SHP77 (cell line): ENCODE measurements around the gene SPINK14.
A peak's percentile ranks its signal among the peaks of the same experiment; 100 is the strongest.

ENCODE experiments used
- DNase-seq, 2 experiments: peaks; one replicate each; lab custom pipeline; 2025; lab: John Stamatoyannopoulos, UW

SPINK14 gene, protein sequence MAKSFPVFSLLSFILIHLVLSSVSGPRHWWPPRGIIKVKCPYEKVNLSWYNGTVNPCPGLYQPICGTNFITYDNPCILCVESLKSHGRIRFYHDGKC

DNA sequence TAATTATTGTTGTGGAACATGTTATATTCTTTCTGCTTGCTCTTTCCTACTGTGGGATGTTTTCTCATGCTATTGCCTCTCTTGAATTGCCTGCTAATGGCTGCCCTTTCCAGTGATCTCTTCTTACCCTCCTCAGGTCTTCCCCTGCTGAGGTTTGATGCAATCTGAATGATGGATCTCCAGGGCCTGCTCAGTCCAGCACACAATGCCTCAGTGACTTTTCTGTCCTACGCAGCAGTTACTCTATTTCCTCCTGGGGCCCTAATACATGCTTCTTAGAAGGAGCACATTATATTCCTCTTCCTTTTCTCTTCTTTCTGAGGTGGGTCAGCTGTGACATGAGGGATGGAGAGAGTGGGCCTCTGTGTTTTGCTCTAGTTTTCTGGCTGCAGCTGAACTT is at the start of gene SPINK14:
TSS of gene SPINK14 (plus strand) at position 301 of the 400 bp plus-strand sequence. CDS start 1,187 bp downstream, outside the sequence.
- no peak for DNase-seq

DNA sequence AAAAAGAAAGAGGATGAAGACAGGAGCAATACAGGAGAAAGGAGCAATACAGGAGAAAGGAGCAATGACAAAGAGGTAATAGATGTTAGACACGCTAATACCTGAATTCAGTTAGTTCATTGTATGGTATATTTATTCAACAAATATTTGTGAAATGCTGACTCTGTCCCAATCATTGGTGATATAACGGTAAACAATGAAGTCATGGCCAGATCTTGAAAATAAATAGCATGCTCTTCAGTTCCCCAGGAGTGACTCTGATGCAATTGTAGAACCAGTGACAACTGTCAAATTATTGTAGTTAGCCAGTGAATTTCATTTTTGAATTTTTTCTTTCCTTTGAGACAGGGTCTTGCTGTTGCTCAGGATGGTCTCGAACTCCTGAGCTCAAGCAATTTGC is 48.0 kb upstream of the SPINK14 start:
- no peak for DNase-seq

DNA sequence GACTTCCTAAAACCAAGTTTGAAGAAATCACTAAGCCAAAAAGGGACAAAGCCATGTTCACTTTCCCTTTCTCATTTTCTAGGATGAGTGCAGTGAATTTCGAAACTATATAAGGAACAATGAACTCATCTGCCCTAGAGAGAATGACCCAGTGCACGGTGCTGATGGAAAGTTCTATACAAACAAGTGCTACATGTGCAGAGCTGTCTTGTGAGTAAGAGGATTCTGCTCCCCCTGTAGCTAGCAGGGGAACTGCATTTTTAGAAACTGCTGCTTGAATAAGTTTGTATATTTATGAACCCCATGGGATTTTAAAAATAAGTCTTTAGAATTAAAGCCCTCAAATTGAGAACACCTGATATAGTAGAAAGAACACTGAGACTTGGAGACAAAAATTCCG is 42.7 kb upstream of the SPINK14 start:
- no peak for DNase-seq

DNA sequence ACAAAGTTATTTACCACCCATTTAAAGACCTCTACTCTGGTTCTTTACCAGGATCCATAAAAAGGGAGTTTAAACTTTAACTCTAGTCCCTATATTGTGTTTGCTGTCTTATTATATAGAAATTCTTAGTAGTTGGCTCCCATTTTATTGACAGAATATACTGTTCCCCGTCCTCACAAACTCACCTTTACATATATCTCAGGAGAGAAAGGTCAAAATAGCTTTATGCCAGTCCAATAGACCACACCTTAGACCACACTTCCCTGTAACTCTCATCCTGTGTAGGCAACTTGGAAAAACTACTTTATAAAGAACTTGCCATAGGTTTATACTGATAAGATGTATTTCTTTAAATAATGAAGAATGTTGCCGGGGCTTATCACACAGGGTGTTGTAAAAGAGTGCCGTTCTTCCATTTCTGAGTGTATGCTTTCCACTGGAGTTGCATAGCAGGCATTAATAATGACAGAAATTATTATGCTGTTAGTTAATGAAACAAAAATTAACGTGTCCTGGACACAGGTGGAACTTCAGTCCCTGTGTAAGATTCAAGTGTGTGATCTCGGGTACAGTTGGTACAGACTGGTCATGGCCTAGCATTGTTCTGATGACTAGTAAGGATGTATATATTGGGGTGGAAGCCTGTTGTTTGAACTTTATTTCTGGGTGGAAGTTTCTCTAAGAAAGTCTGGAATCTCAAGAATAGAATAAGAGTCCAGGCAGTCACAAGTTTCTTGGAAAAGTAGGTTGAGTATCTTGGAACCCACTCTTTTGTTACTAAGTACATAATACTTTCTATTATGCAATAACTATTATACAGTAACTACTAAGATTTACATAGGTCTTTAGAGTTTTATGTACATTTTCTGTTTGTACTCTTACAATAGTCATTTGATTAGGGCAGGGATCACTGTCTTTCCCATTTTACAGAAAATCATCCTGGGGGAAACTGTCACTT is 33.0 kb upstream of the SPINK14 start:
- no peak for DNase-seq

DNA sequence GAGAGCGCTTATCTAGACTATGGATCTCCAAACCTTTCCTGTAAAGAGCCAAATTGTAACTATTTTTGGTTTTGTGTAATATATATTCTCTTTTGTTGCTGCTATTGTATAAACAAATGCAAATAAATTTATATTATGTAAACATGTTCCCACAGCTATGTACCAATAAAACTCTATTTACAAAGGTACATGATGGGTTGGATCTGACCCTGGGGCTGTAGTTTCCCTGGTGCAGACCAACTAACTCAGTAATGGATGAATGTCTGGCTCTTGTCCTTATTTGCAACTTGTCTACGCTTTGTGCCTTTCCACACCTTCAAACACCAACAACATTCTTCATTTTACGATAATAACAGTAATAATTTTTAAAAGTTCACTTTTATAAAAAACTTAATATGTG is 27.5 kb upstream of the SPINK14 start:
- no peak for DNase-seq

DNA sequence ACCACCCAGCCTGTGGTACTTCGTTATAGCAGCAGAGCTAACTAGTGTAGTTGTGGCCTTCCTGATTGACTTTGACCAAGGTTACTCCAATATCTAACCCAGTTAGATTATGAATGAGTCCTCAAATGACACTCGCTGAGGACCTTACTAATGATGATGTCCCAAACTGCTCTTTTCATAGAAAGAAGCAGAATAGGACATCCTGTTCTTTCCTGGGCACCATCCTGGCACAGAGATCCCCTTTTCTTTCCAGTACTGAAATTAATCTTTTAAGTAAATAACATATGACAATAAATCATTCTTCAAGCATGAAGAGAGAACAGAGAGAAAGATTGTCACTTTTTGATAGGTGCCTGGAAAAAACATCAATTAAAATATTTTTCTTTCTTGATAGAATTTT is 26.7 kb upstream of the SPINK14 start:
- no peak for DNase-seq

DNA sequence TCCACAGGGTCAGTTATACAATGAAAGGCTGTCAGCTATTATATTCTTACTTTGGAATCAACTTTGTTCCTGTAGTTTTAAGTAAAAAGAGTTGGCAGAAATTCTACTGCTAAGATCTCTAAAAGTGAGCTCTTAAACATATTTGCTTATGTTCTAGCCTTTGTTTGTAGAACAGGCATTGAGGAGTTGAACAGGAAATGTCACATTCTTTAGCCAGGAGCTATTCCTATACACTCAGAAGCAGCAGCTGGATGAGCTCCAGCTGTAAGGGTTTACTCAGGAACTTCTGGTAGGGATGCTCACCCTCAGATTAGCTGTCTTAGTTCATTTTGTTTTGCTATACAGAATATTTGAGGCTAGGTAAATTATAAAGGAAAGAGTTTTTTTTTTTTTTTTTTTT is 22.4 kb upstream of the SPINK14 start:
- DNase-seq = no peak

DNA sequence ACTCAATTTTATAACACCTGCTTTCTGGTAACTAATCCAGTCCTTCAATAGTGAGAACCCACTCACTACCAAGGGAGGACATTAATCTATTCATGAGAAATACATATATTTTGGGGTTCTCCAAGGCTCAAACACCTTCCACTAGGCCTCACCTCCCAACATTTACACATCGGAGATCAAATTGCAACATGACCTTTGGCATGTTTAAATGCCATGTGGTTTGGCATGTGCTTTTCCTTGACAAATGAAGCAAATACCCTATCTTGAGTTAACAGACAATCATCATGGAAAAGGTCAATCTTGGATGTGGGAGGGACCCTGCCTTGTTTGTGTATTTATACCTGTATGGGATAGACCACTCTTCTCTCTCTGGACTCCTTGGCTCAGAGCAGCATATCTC is 21.9 kb upstream of the SPINK14 start:
- no peak for DNase-seq

DNA sequence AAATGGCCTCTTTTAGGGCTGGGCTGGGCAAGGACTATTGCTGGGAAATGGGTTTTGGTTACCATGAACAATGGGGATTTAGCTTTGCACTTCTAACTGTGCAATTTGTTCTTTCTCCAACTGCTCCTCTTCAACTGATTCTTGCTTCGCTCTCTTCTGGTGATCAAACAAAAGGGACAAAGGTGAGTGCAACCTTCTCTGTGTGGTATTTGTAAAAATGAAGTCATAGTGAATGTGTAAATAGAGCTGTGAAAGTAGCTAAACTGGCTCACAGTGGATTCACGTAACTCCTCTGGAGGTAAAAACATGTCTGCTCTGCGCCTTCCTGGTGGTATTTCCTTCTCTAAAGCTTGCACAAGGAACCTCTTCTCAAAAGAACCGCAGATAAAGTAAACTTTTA is 20.9 kb upstream of the SPINK14 start:
- DNase-seq = peak; percentile 5 to 7

DNA sequence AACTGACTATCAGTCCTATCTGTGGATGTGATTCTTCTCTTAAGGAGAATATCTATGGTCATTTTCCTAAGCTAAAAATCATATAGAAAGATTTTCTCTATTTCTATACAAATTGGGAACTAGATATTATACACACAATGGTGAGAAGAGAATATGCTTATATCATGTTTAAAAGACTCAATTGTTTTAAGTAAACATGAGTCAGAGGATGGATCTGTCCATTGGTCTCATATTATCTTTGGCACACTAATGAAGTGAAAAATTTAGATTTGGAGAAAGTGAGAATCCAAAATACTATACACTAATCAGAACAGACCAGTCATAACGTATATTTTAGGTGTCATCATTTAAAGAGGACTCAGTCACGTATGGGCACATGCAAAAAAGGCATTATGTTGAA is 16.5 kb upstream of the SPINK14 start:
- DNase-seq = no peak

DNA sequence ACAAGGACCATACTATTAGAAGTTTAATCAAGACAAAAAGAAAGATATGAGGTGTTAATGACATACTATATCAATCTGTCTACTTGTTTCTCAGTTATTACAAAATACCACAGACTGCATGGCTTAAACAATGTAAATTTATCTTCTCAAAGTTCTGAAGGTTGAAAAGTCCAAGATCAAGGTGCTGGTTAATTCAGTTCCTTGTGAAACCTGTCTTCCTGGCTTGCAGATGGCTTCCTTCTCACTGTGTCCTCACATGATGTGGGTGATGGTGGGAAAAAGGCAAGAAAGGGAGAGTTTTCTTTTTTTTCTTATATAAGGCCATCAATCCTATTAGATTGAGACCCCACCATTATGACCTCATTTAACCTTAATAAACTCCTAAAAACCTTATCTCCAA is 15.6 kb upstream of the SPINK14 start:
- DNase-seq = no peak

DNA sequence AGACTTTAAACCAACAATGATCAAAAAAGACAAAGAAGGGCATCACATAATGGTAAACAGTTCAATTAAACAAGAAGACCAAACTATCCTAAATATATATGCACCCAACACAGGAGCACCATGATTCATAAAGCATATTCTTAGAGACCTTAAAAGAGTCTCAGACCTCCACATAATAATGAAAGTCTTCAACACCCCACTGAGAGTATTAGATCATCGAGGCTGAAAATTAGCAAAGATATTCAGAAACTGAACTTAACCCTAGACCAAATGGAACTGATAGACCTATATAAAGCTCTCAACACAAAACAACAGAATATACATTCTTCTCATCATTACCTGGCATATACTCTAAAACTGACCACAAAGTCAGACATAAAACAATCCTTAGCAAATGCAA is 11.7 kb upstream of the SPINK14 start:
- no peak for DNase-seq

DNA sequence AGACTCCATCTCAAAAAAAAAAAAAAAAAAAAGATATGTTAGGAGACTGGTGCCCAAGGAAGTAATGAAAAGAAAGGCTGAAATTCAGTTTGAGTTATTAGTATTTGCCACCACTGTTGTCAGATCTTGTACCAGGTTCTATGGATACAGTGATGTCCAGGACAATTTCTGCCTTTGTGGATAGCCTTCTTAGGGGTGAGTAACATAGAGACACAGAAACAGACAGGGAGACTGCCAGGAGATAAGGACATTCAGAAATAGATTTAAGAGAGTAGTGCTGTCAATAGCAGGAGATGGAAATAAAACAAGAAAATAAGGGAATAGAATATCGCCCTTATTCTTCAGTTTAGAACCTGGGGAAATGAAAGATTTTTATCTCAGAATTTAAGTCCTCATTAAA is 6.3 kb upstream of the SPINK14 start:
- DNase-seq = no peak

DNA sequence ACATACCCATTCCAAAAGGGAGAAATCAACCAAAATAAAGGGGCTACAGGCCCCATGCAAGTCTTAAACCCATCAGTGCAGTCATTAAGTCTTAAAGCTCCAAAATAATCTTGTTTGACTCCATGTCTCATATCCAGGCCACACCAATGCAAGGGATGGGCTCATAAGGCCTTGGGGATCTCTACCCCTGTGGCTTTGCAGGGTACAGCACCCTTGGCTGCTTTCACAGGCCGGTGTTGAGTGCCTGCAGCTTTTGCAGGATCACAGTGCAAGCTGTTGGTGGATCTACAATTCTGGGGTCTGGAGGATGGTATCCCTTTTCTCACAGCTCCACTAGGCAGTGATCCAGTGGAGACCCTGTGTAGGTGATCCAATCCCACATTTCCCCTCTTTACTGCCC is 5.0 kb upstream of the SPINK14 start:
- DNase-seq = no peak

DNA sequence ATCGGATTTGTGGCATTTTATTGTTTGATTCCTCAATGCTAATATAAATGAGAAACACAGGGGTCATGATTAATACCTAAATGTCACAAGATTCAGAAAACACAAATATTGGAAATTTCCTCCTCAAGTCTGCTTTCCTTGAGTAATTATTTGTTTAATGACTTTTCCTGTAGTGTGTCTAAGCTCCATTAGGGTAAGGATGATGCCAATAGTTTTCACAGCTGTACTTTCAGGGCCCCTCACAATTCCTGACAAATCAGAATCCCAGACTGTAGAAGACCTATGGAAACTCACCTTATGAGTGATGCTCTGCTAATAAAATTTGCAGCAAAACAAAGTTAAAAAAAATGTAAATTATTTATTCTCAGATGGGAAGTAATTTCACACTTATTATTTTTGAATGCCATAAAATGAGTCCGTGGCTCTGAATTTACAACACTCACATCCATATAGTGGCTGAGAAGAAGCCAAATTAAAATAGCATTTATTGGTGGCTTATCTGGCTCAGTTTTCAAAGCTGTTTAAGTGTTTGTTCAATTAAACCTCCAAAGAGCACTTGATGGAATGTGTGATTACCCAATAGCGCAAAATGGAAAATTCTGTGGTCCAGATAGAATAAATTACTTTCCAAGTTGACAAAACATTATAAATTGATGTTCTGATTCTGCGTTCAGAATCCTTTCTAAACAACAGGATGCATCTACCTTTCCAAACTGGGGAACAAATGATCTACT is 1.6 kb upstream of the SPINK14 start:
- no peak for DNase-seq

DNA sequence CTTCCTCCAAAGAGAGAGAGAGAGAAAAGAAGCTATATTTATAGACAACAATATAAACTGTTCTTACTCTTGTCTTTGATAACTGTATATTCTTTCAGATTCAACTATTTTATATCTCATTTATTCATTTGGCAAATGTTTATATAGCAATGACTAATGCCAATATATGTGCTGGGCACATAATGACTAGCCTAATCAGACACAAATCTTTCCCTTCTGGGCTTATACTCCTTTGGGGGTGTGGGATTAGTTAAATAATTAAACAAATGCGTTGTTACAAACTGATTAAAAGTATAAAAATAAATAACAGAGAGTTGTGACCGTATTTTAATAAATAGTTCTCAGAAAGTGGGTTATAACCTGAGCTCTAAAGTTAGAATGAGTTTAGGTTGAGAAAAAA is 4.0 kb downstream of the SPINK14 start:
- DNase-seq = no peak

DNA sequence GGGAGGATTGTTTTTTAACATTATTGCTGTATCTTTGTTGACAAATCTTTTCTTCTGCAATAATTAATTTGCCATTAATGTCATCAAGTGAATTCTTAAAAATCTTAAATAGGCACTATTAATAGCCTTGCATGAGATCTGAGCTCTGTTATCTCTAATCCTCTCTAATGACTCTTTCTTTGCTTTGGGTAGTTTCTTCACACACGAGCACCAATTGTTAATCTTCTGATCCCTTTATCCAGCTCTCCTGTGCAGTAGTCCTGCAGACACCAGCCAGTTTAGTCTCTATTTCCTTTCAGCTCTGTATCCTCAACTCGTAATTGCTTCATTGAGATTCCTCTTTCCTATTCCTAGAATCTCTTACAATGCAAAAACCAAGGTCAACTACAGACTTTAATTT is 8.1 kb downstream of the SPINK14 start:
- no peak for DNase-seq

DNA sequence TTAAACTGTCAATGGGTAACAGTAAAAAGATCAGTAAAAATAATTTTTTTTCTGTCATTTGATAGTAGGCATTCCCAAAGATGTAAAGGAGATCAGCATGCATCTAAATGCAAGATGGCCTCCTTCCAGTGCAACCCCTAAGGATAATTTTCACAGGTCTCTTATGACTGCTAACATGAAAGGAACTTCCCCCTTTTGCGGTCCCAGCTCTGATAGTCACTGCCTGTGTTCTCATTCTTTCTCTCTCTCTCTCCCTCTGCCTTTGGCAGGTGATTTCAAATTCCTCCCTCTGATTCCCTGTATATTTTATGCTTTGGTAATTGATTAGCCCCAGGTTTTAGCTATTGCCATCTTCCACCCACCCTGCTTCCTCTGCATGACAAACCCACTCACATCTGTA is 8.9 kb downstream of the SPINK14 start:
- no peak for DNase-seq

DNA sequence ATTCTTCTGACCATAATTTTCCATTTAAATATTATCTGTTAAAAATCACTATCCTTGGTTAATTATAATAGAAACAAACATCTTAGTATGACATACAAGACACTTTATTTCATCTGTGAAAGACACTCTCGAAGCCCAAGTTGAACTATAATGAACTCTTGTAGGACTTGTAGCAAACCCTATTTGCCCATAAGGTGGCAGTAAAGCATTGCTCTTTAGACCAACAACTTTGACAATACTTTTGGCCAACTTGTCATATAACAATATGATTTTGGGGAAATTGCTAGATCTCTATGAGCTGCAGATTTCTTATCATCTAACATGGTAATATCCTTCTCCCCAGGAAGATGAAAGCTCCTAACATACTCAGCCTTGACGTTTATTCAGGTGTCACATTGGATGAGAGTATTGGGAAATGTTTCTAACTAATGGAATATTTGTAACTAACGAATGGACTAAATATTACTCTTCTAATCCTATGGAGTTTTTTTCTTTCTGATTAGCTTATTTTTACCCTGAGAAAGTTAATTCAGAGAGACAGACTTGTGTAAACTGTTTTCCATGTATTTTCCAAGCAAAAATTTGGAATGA is 11.0 kb downstream of the SPINK14 start:
- DNase-seq = peak; percentile 22 to 50

DNA sequence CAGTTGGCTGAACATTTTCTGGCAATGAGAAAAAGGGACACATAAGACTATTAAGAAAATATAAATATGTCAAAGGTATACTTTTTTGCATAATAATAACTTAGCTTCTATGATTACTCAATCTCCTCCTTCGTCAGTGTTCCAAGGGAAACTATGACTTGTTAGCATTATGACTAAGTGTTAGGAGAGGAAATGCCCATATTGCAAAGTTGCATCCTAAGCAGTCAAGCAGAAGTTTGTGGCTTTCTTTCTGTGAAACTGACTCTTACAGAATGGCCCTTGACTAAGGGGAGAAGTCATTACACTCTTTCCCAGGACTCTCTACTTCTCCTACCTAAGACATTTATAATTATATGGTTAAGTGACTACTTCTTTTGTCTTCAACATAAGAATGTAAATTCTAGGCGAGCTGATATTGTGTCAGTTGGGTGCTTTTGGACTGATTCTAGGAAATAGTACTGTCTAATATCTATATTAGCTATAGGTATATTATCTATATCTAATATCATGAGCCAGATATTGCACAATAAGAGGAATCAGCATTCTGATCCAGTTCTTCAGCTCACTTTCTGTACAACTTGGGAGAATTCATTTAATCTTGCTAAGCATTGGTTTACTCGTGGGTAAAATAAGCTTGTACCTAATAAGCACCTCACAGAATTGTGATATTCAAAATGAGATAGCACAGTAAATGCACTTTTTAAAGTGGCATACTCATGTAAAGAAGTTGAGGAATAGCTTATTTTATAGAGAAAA is 18.1 kb downstream of the SPINK14 start:
- no peak for DNase-seq

DNA sequence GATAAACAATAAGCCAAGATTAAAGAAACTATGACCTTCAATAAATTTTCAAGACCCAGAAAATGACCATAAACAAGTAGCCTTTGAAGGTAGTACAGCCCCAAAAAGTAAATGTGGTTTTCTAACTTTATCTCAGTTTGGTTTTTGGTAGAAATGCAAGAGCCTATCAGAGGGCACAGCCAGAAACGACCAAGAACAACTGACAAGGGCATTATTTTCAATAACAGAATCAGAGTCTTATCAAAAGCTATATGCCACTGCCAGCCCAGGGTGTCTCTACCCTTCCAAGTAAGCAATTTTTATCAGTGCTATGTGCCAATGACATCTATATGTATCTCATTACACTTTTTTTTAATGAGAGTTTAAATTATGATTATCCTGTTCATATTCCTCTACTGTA is 22.7 kb downstream of the SPINK14 start:
- no peak for DNase-seq

DNA sequence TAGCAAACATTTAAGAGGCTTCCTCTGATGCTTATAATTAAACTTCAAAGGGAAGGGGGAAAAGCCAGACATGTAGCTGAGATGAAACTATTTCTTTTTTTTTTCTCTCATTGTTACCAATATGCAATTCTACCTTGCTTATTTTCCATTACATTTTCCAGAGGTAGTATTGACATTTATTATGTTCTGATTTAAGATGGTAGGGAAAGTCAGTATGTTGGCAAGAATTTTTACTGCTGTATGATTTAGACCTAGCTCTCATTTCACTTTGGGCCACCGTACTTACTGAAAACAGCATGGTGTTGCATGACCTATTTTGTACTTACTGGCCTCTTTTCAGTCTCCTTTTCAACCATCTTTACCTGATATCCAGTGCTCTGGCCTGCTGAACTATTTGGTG is 24.9 kb downstream of the SPINK14 start:
- no peak for DNase-seq
